GM10266 (cell line): Measurements from ENCODE around the gene ELAC2.

ENCODE experiments used
- DNase-seq: peaks from one replicate; pipeline ENCODE4 v3.0.0; 2012; ENCODE audit errors: extremely low spot score
- CTCF ChIP-seq: IDR thresholded peaks from 2 replicates; pipeline ENCODE4 v1.5.1; 2012; ENCODE audit warnings: mild to moderate bottlenecking, low read depth; ENCODE audit not compliant: control insufficient read depth, insufficient read depth; ENCODE audit errors: missing control alignments

The ELAC2 gene

GRCh38 chr17:13003454-13003851 is 14.4 kb downstream of the ELAC2 start:
- DNase-seq, result no peak
- no peak for TF ChIP-seq CTCF

GRCh38 chr17:13002761-13003453 is 14.9 kb downstream of the ELAC2 start:
- DNase-seq, result peak; percentile 62
- TF ChIP-seq CTCF, result peak; percentile 82

GRCh38 chr17:13001991-13002615 is 15.7 kb downstream of the ELAC2 start:
- no peak for TF ChIP-seq CTCF
- no peak for DNase-seq

- DNase-seq, result no peak
- no peak for TF ChIP-seq CTCF
These were observed 17.3 kb downstream of the ELAC2 start for GRCh38 chr17:13000561-13000960.

GRCh38 chr17:12998874-12999273 is 19.0 kb downstream of the ELAC2 start:
- TF ChIP-seq CTCF, result no peak
- no peak for DNase-seq

- DNase-seq, result no peak
- TF ChIP-seq CTCF, result no peak
These were observed 19.4 kb downstream of the ELAC2 start for GRCh38 chr17:12998461-12998860.

- DNase-seq, result no peak
- no peak for TF ChIP-seq CTCF
These were observed 20.9 kb downstream of the ELAC2 start for GRCh38 chr17:12996941-12997340.
